HepG2 (cell line): ENCODE data around the gene APOM. TPM values are rescaled to one million over a fixed set of nuclear protein-coding genes. Genes with fewer than 3 reads are reported as not detected.

Source experiments
- BCL6 ChIP-seq: IDR thresholded peaks from 2 replicates; pipeline ENCODE4 v1.6.1; 2016; ENCODE audit warnings: missing genetic modification reagents, missing compliant biosample characterization
- CAMTA2 ChIP-seq: sonication (generic); formaldehyde crosslinking; IDR thresholded peaks from 2 replicates; pipeline ENCODE4 v1.4.0; 2020; ENCODE audit warnings: mild to moderate bottlenecking, missing genetic modification reagents, borderline replicate concordance
- CBX5 ChIP-seq: sonication (generic); formaldehyde crosslinking; IDR thresholded peaks from 2 replicates; pipeline ENCODE4 v1.4.0; 2020; ENCODE audit warnings: missing genetic modification reagents, borderline replicate concordance
- CREM ChIP-seq, 2 experiments: sonication (generic) in 1 of 2; formaldehyde crosslinking in 1 of 2; IDR thresholded peaks; 2 replicates each; pipeline versions ENCODE4 v1.4.0 to v1.6.1; 2016 to 2020; ENCODE audit warnings: antibody characterized with exemption in 1 of 2, mild to moderate bottlenecking in 1 of 2, missing genetic modification reagents in 1 of 2
- FUBP1 ChIP-seq: sonication (generic); formaldehyde crosslinking; IDR thresholded peaks from 2 replicates; pipeline ENCODE4 v1.5.1; 2020; ENCODE audit warnings: missing genetic modification reagents, mild to moderate bottlenecking, borderline replicate concordance
- JUND ChIP-seq: sonication (generic); formaldehyde crosslinking; IDR thresholded peaks from 2 replicates; pipeline ENCODE4 v1.8.0; 2022; ENCODE audit warnings: mild to moderate bottlenecking, missing genetic modification reagents
- KLF9 ChIP-seq: IDR thresholded peaks from 2 replicates; pipeline ENCODE4 v1.6.1; 2016; ENCODE audit warnings: low read depth
- MED1 ChIP-seq: sonication (generic); formaldehyde crosslinking; IDR thresholded peaks from 2 replicates; pipeline ENCODE4 v1.4.0; 2020; ENCODE audit warnings: missing genetic modification reagents
- MLX ChIP-seq: IDR thresholded peaks from 2 replicates; pipeline ENCODE4 v1.6.1; 2016
- RXRA ChIP-seq: sonication (generic); formaldehyde crosslinking; IDR thresholded peaks from 2 replicates; pipeline ENCODE4 v1.5.1; 2020; ENCODE audit warnings: missing genetic modification reagents
- RXRB ChIP-seq: IDR thresholded peaks from 2 replicates; pipeline ENCODE4 v1.6.1; 2016; ENCODE audit warnings: borderline replicate concordance, missing genetic modification reagents, missing compliant biosample characterization
- SOX5 ChIP-seq: IDR thresholded peaks from 2 replicates; pipeline ENCODE4 v1.6.1; 2016; ENCODE audit warnings: borderline replicate concordance
- ZBTB34 ChIP-seq: sonication (generic); formaldehyde crosslinking; IDR thresholded peaks from 2 replicates; pipeline ENCODE4 v1.8.0; 2022; ENCODE audit warnings: mild to moderate bottlenecking, missing genetic modification reagents
- ZBTB44 ChIP-seq: sonication (generic); formaldehyde crosslinking; IDR thresholded peaks from 2 replicates; pipeline ENCODE4 v1.4.0; 2020; ENCODE audit warnings: missing genetic modification reagents
- ZKSCAN5 ChIP-seq: sonication (generic); formaldehyde crosslinking; IDR thresholded peaks from 2 replicates; pipeline ENCODE4 v1.5.1; 2020; ENCODE audit warnings: mild to moderate bottlenecking, missing genetic modification reagents
- ZNF138 ChIP-seq: sonication (generic); formaldehyde crosslinking; IDR thresholded peaks from 2 replicates; pipeline ENCODE4 v1.5.0; 2020; ENCODE audit warnings: mild to moderate bottlenecking, low read depth, missing genetic modification reagents
- ZNF282 ChIP-seq: fragments of 450-650 bp; IDR thresholded peaks from 2 replicates; pipeline ENCODE4 v1.6.1; 2018; ENCODE audit not compliant: partially characterized antibody
- ZNF296 ChIP-seq: sonication (generic); formaldehyde crosslinking; conservative IDR thresholded peaks from 2 replicates; pipeline ENCODE4 v1.5.0; 2020; ENCODE audit warnings: mild to moderate bottlenecking, missing genetic modification reagents
- ZNF44 ChIP-seq: sonication (generic); formaldehyde crosslinking; IDR thresholded peaks from 2 replicates; pipeline ENCODE4 v1.5.1; 2020; ENCODE audit warnings: mild to moderate bottlenecking, missing genetic modification reagents
- ZNF569 ChIP-seq: sonication (generic); formaldehyde crosslinking; IDR thresholded peaks from 2 replicates; pipeline ENCODE4 v1.5.0; 2020; ENCODE audit warnings: mild to moderate bottlenecking, missing genetic modification reagents, moderate library complexity, borderline replicate concordance
- ZNF597 ChIP-seq: sonication (generic); formaldehyde crosslinking; IDR thresholded peaks from 2 replicates; pipeline ENCODE4 v1.5.0; 2020; ENCODE audit warnings: missing genetic modification reagents
- polyA plus RNA-seq, 8 experiments: library from polyadenylated mRNA; depleted of rRNA in 3 of 8; stranded (reverse) in 7 of 8; unstranded in 1 of 8; fragments of >200 nt; fragmentation: Illumina TruSeq in 4 of 8; extraction: Trizol in 4 of 8; gene quantifications; 2 replicates each; pipeline versions ENCODE4 v1.2.1 to v1.2.3, GENCODE V29; 2011 to 2016; ENCODE audit warnings: low read depth in 4 of 8, missing spikeins in 1 of 8, mixed read lengths in 1 of 8; ENCODE audit not compliant: insufficient read depth in 1 of 8
- total RNA-seq, 5 experiments: library from RNA; depleted of rRNA; stranded (reverse); fragments of >200 nt; fragmentation: Illumina TruSeq; extraction: Trizol; gene quantifications; 2 replicates each; pipeline ENCODE4 v1.2.3, GENCODE V29; 2016; ENCODE audit warnings: low read depth in 1 of 5
- TF ChIP-seq, protein P1 (sequence below): sonication (generic); formaldehyde crosslinking; conservative IDR thresholded peaks from 2 replicates; pipeline ENCODE4 v1.5.0; 2020; ENCODE audit warnings: missing genetic modification reagents

Gene APOM
- total and polyA plus RNA-seq, 2 of the 13 experiments (the other 11 are each of a cell fraction or from before 2014, with no cell fraction given): 98.2 to 1,140 TPM

- peak; percentile 87; the same call in 1 of the 2 replicates for TF ChIP-seq CAMTA2 (CRISPR knock-in tag)
- TF ChIP-seq KLF9 (CRISPR knock-in tag): no peak; the same call in none of the 2 replicates
- TF ChIP-seq RXRB (CRISPR knock-in tag): no peak
- TF ChIP-seq ZKSCAN5 (CRISPR knock-in tag): 0 out of 2 replicates have a peak, but pooled peaks have one; percentile 27
- TF ChIP-seq CREM (IDR thresholded peaks at IDR 0.05): no peak
- no peak for TF ChIP-seq CREM (CRISPR knock-in tag; IDR thresholded peaks at IDR 0.05)
- no peak for TF ChIP-seq FUBP1 (CRISPR knock-in tag)
- TF ChIP-seq SOX5 (CRISPR knock-in tag): no peak
- no peak for TF ChIP-seq ZNF597 (CRISPR knock-in tag)
- TF ChIP-seq, protein P1, sequence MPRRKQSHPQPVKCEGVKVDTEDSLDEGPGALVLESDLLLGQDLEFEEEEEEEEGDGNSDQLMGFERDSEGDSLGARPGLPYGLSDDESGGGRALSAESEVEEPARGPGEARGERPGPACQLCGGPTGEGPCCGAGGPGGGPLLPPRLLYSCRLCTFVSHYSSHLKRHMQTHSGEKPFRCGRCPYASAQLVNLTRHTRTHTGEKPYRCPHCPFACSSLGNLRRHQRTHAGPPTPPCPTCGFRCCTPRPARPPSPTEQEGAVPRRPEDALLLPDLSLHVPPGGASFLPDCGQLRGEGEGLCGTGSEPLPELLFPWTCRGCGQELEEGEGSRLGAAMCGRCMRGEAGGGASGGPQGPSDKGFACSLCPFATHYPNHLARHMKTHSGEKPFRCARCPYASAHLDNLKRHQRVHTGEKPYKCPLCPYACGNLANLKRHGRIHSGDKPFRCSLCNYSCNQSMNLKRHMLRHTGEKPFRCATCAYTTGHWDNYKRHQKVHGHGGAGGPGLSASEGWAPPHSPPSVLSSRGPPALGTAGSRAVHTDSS (CRISPR knock-in tag): no peak
- TF ChIP-seq JUND: no peak
- peak; percentile 42; the same call in 1 of the 2 replicates for TF ChIP-seq CBX5
- no peak for TF ChIP-seq ZBTB44 (CRISPR knock-in tag)
- no peak; the same call in 1 of the 2 replicates for TF ChIP-seq BCL6 (CRISPR knock-in tag)
- no peak for TF ChIP-seq ZNF296 (CRISPR knock-in tag)
- TF ChIP-seq ZNF569: no peak
- TF ChIP-seq MED1 (CRISPR knock-in tag): no peak
- TF ChIP-seq ZBTB34: no peak
- no peak for TF ChIP-seq ZNF44 (CRISPR knock-in tag)
- TF ChIP-seq RXRA (CRISPR knock-in tag): no peak
- TF ChIP-seq MLX (CRISPR knock-in tag): no peak
- TF ChIP-seq ZNF282: no peak
- TF ChIP-seq ZNF138: 0 out of 2 replicates have a peak, but pooled peaks have one; percentile 21
Measured at GRCh38 chr6:31620586-31621319, 34.9 kb upstream of the APOM start, which contains the start of gene PRRC2A (continued).
